ENCODE results near the gene AAMP.

AAMP gene

GRCh38 chr2:218278531-218279360 is 8.8 kb upstream of the AAMP start:
- no peak for TF ChIP-seq CTCF (IDR thresholded peaks at IDR 0.05; ENCODE audit: low read length)
- no peak for TF ChIP-seq EZH2 (IDR thresholded peaks at IDR 0.05; ENCODE audit: borderline replicate concordance, low read length)
- Histone ChIP-seq H3K9me2 (ENCODE audit: low read depth, low read length) (no peaks in the 10 kb centered on the region), H3F3A (ENCODE audit: insufficient read depth, low read length) (no peaks in the 10 kb centered on the region), H3K4me2 (ENCODE audit: low read length) (no peak overlapping the region), H3K27ac (ENCODE audit: low read depth, low read length, poor library complexity, severe bottlenecking) (no peak overlapping the region), H2AFZ (ENCODE audit: low read length) (no peak overlapping the region), H4K20me1 (ENCODE audit: insufficient read depth, low read length) (no peaks in the 10 kb centered on the region), H3K79me2 (ENCODE audit: insufficient read depth, low read length) (no peaks in the 10 kb centered on the region), H3K4me3 (ENCODE audit: low read depth, low read length, poor library complexity, severe bottlenecking) (no peak overlapping the region), H3K27me3 (ENCODE audit: insufficient read depth, low read length) (no peaks in the 10 kb centered on the region), H3K9me3 (ENCODE audit: low read length) (no peaks in the 10 kb centered on the region), H3K9ac (ENCODE audit: low read length) (no peak overlapping the region), H3K4me1 (ENCODE audit: insufficient read depth, low read length, severe bottlenecking) (no peaks in the 10 kb centered on the region), H3K36me3 (ENCODE audit: insufficient read depth, low read length) (peaks cover 26% of the 10 kb centered on the region; the same call in 1 of the 2 replicates)

- no peaks in the 10 kb centered on the region for H3K27me3 ChIP-seq (ENCODE audit: insufficient read depth, low read length)
- no peak overlapping the region for H2AFZ ChIP-seq (ENCODE audit: low read length)
- no peak for TF ChIP-seq EZH2 (IDR thresholded peaks at IDR 0.05; ENCODE audit: borderline replicate concordance, low read length)
- TF ChIP-seq CTCF (IDR thresholded peaks at IDR 0.05; ENCODE audit: low read length): no peak
- H3K79me2 ChIP-seq (ENCODE audit: insufficient read depth, low read length): no peaks in the 10 kb centered on the region
- H3K4me1 ChIP-seq (ENCODE audit: insufficient read depth, low read length, severe bottlenecking): peaks cover 1% of the 10 kb centered on the region
- no peaks in the 10 kb centered on the region for H3K9me3 ChIP-seq (ENCODE audit: low read length)
- no peak overlapping the region for H3K27ac ChIP-seq (ENCODE audit: low read depth, low read length, poor library complexity, severe bottlenecking)
- no peaks in the 10 kb centered on the region for H3K9me2 ChIP-seq (ENCODE audit: low read depth, low read length)
- no peak overlapping the region for H3K9ac ChIP-seq (ENCODE audit: low read length)
- no peaks in the 10 kb centered on the region for H4K20me1 ChIP-seq (ENCODE audit: insufficient read depth, low read length)
- H3K4me3 ChIP-seq (ENCODE audit: low read depth, low read length, poor library complexity, severe bottlenecking): no peak overlapping the region
- H3F3A ChIP-seq (ENCODE audit: insufficient read depth, low read length): no peaks in the 10 kb centered on the region
- peaks cover 28% of the 10 kb centered on the region; the same call in 1 of the 2 replicates for H3K36me3 ChIP-seq (ENCODE audit: insufficient read depth, low read length)
- H3K4me2 ChIP-seq (ENCODE audit: low read length): no peak overlapping the region
Measured at GRCh38 chr2:218277921-218278320, 8.0 kb upstream of the AAMP start.

- H3K9me2 ChIP-seq (ENCODE audit: low read depth, low read length): no peaks in the 10 kb centered on the region
- H3K4me1 ChIP-seq (ENCODE audit: insufficient read depth, low read length, severe bottlenecking): peaks cover 9% of the 10 kb centered on the region
- no peak; the same call in 1 of the 2 replicates for TF ChIP-seq CTCF (IDR thresholded peaks at IDR 0.05; ENCODE audit: low read length)
- no peak for TF ChIP-seq EZH2 (IDR thresholded peaks at IDR 0.05; ENCODE audit: borderline replicate concordance, low read length)
- no peaks in the 10 kb centered on the region for H3K27me3 ChIP-seq (ENCODE audit: insufficient read depth, low read length)
- H3K9me3 ChIP-seq (ENCODE audit: low read length): no peaks in the 10 kb centered on the region
- H3K4me3 ChIP-seq (ENCODE audit: low read depth, low read length, poor library complexity, severe bottlenecking): no peak overlapping the region
- H3F3A ChIP-seq (ENCODE audit: insufficient read depth, low read length): no peaks in the 10 kb centered on the region
- H3K79me2 ChIP-seq (ENCODE audit: insufficient read depth, low read length): no peaks in the 10 kb centered on the region
- no peak overlapping the region for H3K4me2 ChIP-seq (ENCODE audit: low read length)
- H3K27ac ChIP-seq (ENCODE audit: low read depth, low read length, poor library complexity, severe bottlenecking): no peak overlapping the region
- no peaks in the 10 kb centered on the region for H4K20me1 ChIP-seq (ENCODE audit: insufficient read depth, low read length)
- peaks cover 28% of the 10 kb centered on the region; the same call in 1 of the 2 replicates for H3K36me3 ChIP-seq (ENCODE audit: insufficient read depth, low read length)
- no peak overlapping the region for H3K9ac ChIP-seq (ENCODE audit: low read length)
- H2AFZ ChIP-seq (ENCODE audit: low read length): no peak overlapping the region
Measured at GRCh38 chr2:218276986-218277755, 7.2 kb upstream of the AAMP start.
